A549 (cell line): ENCODE data around the gene ABLIM1. TPM values are rescaled to one million over a fixed set of nuclear protein-coding genes. Genes with fewer than 3 reads are reported as not detected.

ENCODE experiments used
- ATAC-seq, 2 experiments: fragments of 200-7000 bp in 1 of 2; fragments of >200 bp in 1 of 2; cut with Nextera tagmentation in 1 of 2; cut with Tn5 transposase in 1 of 2; 3 replicates each; pipeline versions ENCODE4 v1.8.0 to v1.9.1; 2018 to 2020; ENCODE audit warnings: mild to moderate bottlenecking in 1 of 2, moderate library complexity in 1 of 2
- CTCF ChIA-PET: fragments of 300-600 bp; sonication (Branson Sonifier 250); formaldehyde crosslinking; extraction: SDS; loops from one replicate; lab custom pipeline; 2021; ENCODE audit warnings: antibody characterized with exemption, inconsistent platforms; lab: Yijun Ruan, JAX
- POLR2A ChIA-PET: fragments of 350-600 bp; formaldehyde crosslinking; extraction: SDS; loops from one replicate; lab custom pipeline; 2021; ENCODE audit warnings: antibody characterized with exemption, inconsistent platforms; lab: Yijun Ruan, JAX
- DNase-seq, 2 experiments: peaks; one replicate each; pipeline versions ENCODE4 v3.0.0 to v3.0.0-alpha.2; 2011 to 2016; ENCODE audit warnings: low read depth in 1 of 2, low spot score in 1 of 2
- FAIRE-seq: peaks from 2 replicates; lab custom pipeline; 2011; peaks lifted over from hg19 to GRCh38; lab: Jason Lieb, UNC
- H3K27ac ChIP-seq, 2 experiments: fragments of >200 bp; sonication (Bioruptor Twin); formaldehyde crosslinking; 3 replicates each; pipeline ENCODE4 v1.5.1; 2016 to 2017
- H3K4me1 ChIP-seq: fragments of >200 bp; sonication (Bioruptor Twin); formaldehyde crosslinking; 3 replicates; pipeline ENCODE4 v1.6.1; 2016
- H3K4me2 ChIP-seq: fragments of >200 bp; sonication (Bioruptor Twin); formaldehyde crosslinking; 3 replicates; pipeline ENCODE4 v1.6.1; 2016
- H3K4me3 ChIP-seq: fragments of >200 bp; sonication (Bioruptor Twin); formaldehyde crosslinking; 3 replicates; pipeline ENCODE4 v1.5.1; 2016
- H3K9me3 ChIP-seq: fragments of >200 bp; sonication (Bioruptor Twin); formaldehyde crosslinking; 3 replicates; pipeline ENCODE4 v1.6.1; 2016
- CEBPB ChIP-seq, 2 experiments: fragments of >200 bp in 1 of 2; sonication (Bioruptor Twin) in 1 of 2; formaldehyde crosslinking in 1 of 2; IDR thresholded peaks; 2 replicates each; pipeline ENCODE4 v1.6.1; 2012 to 2016
- EHMT2 ChIP-seq: fragments of 200-600 bp; sonication (generic); IDR thresholded peaks from 2 replicates; pipeline ENCODE4 v1.6.1; 2016; ENCODE audit warnings: antibody characterized with exemption, low read depth, mild to moderate bottlenecking, moderate library complexity
- EP300 ChIP-seq, 2 experiments: fragments of >200 bp; sonication (Bioruptor Twin); formaldehyde crosslinking; IDR thresholded peaks; 2 replicates in 1 of 2; 3 replicates in 1 of 2; pipeline ENCODE4 v1.6.1; 2016 to 2017
- ESRRA ChIP-seq: fragments of 150-350 bp; IDR thresholded peaks from 2 replicates; pipeline ENCODE4 v1.6.1; 2014; ENCODE audit warnings: mild to moderate bottlenecking, low read length, borderline replicate concordance
- FOSL2 ChIP-seq, 2 experiments: fragments of 450-650 bp in 1 of 2; fragments of >200 bp in 1 of 2; sonication (Bioruptor Twin) in 1 of 2; formaldehyde crosslinking; IDR thresholded peaks; 2 replicates each; pipeline versions ENCODE4 v1.5.0 to v1.6.1; 2016 to 2020; ENCODE audit warnings: mild to moderate bottlenecking in 1 of 2, moderate library complexity in 1 of 2
- HEYL ChIP-seq: fragments of 250-450 bp; sonication (Bioruptor Pico); IDR thresholded peaks from 2 replicates; pipeline ENCODE4 v1.8.0; 2021; ENCODE audit warnings: mild to moderate bottlenecking, moderate library complexity
- MAZ ChIP-seq: fragments of 150-350 bp; IDR thresholded peaks from 2 replicates; pipeline ENCODE4 v1.6.1; 2014; ENCODE audit warnings: antibody characterized with exemption, low read depth, low read length, borderline replicate concordance
- NPAS2 ChIP-seq: fragments of 250-450 bp; sonication (Bioruptor Pico); IDR thresholded peaks from 2 replicates; pipeline ENCODE4 v1.8.0; 2022; ENCODE audit warnings: mild to moderate bottlenecking, moderate library complexity, borderline replicate concordance
- PHF8 ChIP-seq: fragments of 200-600 bp; sonication (generic); IDR thresholded peaks from 2 replicates; pipeline ENCODE4 v1.6.1; 2016; ENCODE audit warnings: low read depth, mild to moderate bottlenecking, antibody characterized with exemption, moderate library complexity, borderline replicate concordance
- WGBS: methylation state at CpG from one replicate; pipeline ENCODE4 v1.1.6; 2017; ENCODE audit errors: missing lambda C conversion rate; 5-methylcytosine and 5-hydroxymethylcytosine counted together
- polyA plus RNA-seq, 4 experiments: library from polyadenylated mRNA; depleted of rRNA in 3 of 4; stranded (reverse); fragments of >200 nt; fragmentation: RNase III in 1 of 4; extraction: RNeasy Plus Mini Kit Qiagen cat#74134 plus additional on column Dnase treatment in 1 of 4; gene quantifications; 2 replicates in 3 of 4; 3 replicates in 1 of 4; pipeline ENCODE4 v1.2.3, GENCODE V29; 2011 to 2017
- TF ChIP-seq, protein P1 (sequence below): fragments of 200-600 bp; sonication (generic); IDR thresholded peaks from 2 replicates; pipeline ENCODE4 v1.6.1; 2016; ENCODE audit warnings: antibody characterized with exemption, mild to moderate bottlenecking, moderate library complexity
- TF ChIP-seq, protein P2 (sequence below): fragments of >200 bp; sonication (Bioruptor Twin); formaldehyde crosslinking; IDR thresholded peaks from 2 replicates; pipeline ENCODE4 v1.6.1; 2016

ABLIM1 gene
- polyA plus RNA-seq, 2 of the 4 experiments (the other 2 are of a cell fraction) = 21.4 to 70.2 TPM

DNA sequence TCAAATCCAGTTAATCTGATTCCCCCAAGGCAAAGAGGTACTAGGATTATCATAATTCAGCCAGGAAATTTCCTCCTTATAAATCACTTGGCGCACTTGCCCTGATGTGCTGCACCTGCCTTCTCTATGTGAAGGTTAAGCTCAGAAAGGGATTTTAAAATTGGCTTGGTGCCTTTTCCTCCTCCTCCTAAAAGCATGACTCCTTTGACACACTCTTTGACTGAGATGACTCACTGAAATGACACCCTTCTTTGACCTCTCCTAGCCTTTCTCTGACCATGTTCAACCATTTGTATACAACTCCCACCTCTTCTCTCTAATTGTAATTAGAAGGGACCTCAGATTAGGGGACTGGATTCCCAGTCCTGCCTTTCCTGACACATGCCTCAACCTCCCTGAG is 46.5 kb downstream of the ABLIM1 start:
- Histone ChIP-seq H3K4me1 (peaks cover 51% of the 10 kb centered on the region), H3K27ac (peak overlapping the region in 1 of 2 experiments; percentile 63; a peak in 3 of 6 replicates), H3K9me3 (no peaks in the 10 kb centered on the region; the same call in 2 of the 3 replicates), H3K4me3 (no peak overlapping the region), H3K4me2 (peak overlapping the region; percentile 47)
- 94% methylated on average over 1 of the region's 1 CpG for WGBS
- POLR2A ChIA-PET = no interaction called here
- DNase-seq (no peak), FAIRE-seq (no peak), ATAC-seq (peak in 1 of 2 experiments; percentile 37; a peak in 3 of 6 replicates)
- CTCF ChIA-PET = interaction anchor here (0.9 to 1.0 kb wide), 2 partner anchors 61 to 87 kb away, joined by 3 read pairs; no protein-coding TSS in a partner anchor
- TF ChIP-seq HEYL (CRISPR knock-in tag) = no peak
- TF ChIP-seq FOSL2 (IDR thresholded peaks at IDR 0.05) = no peak
- peak; percentile 52 for TF ChIP-seq FOSL2 (CRISPR knock-in tag; IDR thresholded peaks at IDR 0.05)

DNA sequence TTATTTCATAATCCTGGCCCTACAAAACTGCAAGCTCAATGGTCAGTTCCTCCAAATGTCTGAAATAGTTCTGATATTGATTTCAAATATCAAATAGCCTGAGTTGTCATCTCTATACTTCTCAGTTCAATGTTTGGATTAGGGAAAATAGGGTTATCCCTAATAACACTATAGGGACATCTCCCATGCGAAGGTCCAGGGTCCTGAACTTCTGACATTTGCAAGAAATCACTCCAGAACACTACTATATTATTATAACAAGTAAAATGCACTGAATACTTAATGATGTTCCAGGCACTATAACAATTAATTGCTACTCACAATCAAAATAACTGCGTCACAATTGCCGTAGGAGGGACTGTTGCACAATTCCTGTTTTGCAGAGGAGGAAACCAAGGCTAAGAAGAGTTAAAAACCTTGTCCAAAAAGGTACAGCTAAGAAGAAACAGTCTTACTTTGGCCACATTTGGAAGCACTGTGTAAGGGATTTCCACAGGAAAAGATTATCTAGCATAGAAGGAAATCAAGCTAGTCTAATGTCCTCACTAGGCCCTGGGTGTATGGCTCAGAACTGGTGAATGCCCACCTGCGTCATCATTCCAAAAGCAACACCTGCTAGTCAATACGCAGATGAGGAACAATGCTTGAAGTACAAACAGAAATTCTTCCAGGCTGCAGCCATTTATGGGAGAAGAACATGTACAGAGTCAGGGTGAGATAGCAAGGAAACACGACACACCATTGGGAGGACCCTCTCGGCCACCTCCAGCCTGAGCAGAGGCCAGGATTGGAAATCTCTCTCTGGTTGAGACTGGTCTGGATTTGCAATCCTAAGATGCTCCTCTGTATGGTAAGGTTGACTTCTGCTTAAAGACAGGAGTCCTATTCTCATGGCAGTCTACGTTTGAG is 48.3 kb downstream of the ABLIM1 start:
- FAIRE-seq = no peak
- H3K9me3 ChIP-seq = no peaks in the 10 kb centered on the region; the same call in 2 of the 3 replicates
- WGBS = 92% methylated on average over 8 of the region's 8 CpGs
- H3K4me2 ChIP-seq = no peak overlapping the region
- DNase-seq = no peak
- H3K27ac ChIP-seq = no peak overlapping the region; a peak in 1 of 6 replicates
- ChIA-PET POLR2A (no interaction called here), CTCF (interaction anchor here (1.4 to 1.5 kb wide), 2 partner anchors 9 to 13 kb away, joined by 3 read pairs; no protein-coding TSS in a partner anchor)
- peaks cover 62% of the 10 kb centered on the region for H3K4me1 ChIP-seq
- no peak overlapping the region for H3K4me3 ChIP-seq
- no peak for ATAC-seq
- TF ChIP-seq ESRRA = no peak
- TF ChIP-seq MAZ = no peak
- TF ChIP-seq, protein P1, sequence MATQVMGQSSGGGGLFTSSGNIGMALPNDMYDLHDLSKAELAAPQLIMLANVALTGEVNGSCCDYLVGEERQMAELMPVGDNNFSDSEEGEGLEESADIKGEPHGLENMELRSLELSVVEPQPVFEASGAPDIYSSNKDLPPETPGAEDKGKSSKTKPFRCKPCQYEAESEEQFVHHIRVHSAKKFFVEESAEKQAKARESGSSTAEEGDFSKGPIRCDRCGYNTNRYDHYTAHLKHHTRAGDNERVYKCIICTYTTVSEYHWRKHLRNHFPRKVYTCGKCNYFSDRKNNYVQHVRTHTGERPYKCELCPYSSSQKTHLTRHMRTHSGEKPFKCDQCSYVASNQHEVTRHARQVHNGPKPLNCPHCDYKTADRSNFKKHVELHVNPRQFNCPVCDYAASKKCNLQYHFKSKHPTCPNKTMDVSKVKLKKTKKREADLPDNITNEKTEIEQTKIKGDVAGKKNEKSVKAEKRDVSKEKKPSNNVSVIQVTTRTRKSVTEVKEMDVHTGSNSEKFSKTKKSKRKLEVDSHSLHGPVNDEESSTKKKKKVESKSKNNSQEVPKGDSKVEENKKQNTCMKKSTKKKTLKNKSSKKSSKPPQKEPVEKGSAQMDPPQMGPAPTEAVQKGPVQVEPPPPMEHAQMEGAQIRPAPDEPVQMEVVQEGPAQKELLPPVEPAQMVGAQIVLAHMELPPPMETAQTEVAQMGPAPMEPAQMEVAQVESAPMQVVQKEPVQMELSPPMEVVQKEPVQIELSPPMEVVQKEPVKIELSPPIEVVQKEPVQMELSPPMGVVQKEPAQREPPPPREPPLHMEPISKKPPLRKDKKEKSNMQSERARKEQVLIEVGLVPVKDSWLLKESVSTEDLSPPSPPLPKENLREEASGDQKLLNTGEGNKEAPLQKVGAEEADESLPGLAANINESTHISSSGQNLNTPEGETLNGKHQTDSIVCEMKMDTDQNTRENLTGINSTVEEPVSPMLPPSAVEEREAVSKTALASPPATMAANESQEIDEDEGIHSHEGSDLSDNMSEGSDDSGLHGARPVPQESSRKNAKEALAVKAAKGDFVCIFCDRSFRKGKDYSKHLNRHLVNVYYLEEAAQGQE = peak; percentile 60; the same call in 1 of the 2 replicates
- no peak for TF ChIP-seq CEBPB (IDR thresholded peaks at IDR 0.05)

DNA sequence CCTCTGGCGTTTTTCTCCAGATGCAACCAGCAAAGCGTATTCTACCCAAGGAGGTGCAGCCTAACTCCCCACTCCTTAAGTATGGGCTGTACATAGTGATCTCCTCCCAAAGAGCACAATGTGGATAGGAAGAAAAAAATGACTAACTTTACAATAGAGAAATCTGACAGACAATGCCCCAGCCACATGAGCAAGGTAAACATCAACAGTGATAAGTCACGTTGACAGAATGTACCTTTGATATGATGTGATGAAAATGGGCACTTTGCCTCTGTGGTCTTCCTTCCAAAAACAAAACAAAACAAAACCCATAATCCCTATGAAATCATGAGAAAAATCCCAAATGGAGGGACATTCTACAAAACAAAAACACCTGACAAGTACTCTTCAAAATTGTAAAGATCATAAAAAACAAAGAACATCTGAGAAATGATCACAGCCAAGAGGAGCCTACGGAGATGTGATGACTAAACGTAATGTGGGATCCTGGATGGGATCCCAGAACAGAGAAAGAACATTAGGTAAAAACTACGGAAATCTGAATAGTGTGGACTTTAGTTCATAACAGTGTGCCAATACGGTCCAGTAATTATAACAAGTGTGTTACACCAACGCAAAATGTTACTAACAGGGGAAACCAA is 50.6 kb downstream of the ABLIM1 start:
- ATAC-seq (peak; percentile 20 to 40; a peak in 2 of 6 replicates), FAIRE-seq (no peak), DNase-seq (no peak)
- Histone ChIP-seq H3K27ac (peak overlapping the region; percentile 2 to 70; a peak in 1 of 6 replicates), H3K4me1 (peaks cover 60% of the 10 kb centered on the region), H3K4me3 (no peak overlapping the region), H3K9me3 (no peaks in the 10 kb centered on the region; the same call in 2 of the 3 replicates), H3K4me2 (peak overlapping the region; percentile 32; the same call in 2 of the 3 replicates)
- 46% methylated on average over 8 of the region's 8 CpGs for whole genome bisulfite sequencing
- ChIA-PET CTCF (interaction anchor here (0.7 to 1.5 kb wide), 3 partner anchors 12 to 452 kb away, joined by 3 to 4 read pairs (median 3); no protein-coding TSS in a partner anchor), POLR2A (no interaction called here)
- TF ChIP-seq, protein P2, sequence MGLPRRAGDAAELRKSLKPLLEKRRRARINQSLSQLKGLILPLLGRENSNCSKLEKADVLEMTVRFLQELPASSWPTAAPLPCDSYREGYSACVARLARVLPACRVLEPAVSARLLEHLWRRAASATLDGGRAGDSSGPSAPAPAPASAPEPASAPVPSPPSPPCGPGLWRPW = no peak
- TF ChIP-seq PHF8 = no peak
- TF ChIP-seq HEYL (CRISPR knock-in tag) = no peak
- no peak for TF ChIP-seq NPAS2 (CRISPR knock-in tag)
- TF ChIP-seq EHMT2 = no peak
- TF ChIP-seq EP300 (IDR thresholded peaks at IDR 0.05) = no peak
- TF ChIP-seq, all 56 proteins: peak for 0
